Erythroblast (primary cell): Measurements from ENCODE around the gene TDP1.

ENCODE experiments used
- GATA1 ChIP-seq: IDR thresholded peaks from 2 replicates; pipeline ENCODE4 v1.6.1; 2011; ENCODE audit warnings: low read depth, mild to moderate bottlenecking, control low read depth, low read length, moderate library complexity
- POLR2A ChIP-seq: IDR thresholded peaks from 2 replicates; pipeline ENCODE4 v1.6.1; 2011; ENCODE audit warnings: mild to moderate bottlenecking, low read length

- TF ChIP-seq POLR2A (no peak), GATA1 (no peak)
These were observed 27.6 kb downstream of the TDP1 start for GRCh38 chr14:89983375-89983774.
